ENCODE data around the gene EXOC2.

GRCh38 chr6:741410-742339, 48.7 kb upstream of the EXOC2 start:
- TF ChIP-seq POLR2A (IDR thresholded peaks at IDR 0.05; ENCODE audit: extremely low read depth, insufficient read length), result no peak
- no peak for TF ChIP-seq CTCF (IDR thresholded peaks at IDR 0.05; ENCODE audit: low read depth, low read length)
- TF ChIP-seq MAX (IDR thresholded peaks at IDR 0.05; ENCODE audit: low read depth, low read length), result no peak
